Tibial artery (tissue), 4 donors: ENCODE data around the gene ATP6V1C2.
"Not testable (repeated sequence)": the region's sequence is repeated elsewhere in the genome, so short reads cannot be mapped to it uniquely, and the experiment has no call there.

ENCODE experiments used
- DNase-seq, 2 donors: peaks; one replicate each; pipeline ENCODE4 v3.0.0-alpha.2; 2019
- H3K27ac ChIP-seq, 2 donors: fragments of 200-600 bp; sonication (generic) in 1 of 2; 1 replicate in 1 of 2; 2 replicates in 1 of 2; pipeline ENCODE4 v1.5.1; 2018 to 2019; ENCODE audit warnings: mild to moderate bottlenecking in 1 of 2
- H3K27me3 ChIP-seq, 2 donors: fragments of 200-600 bp; sonication (generic) in 1 of 2; one replicate each; pipeline versions ENCODE4 v1.5.1 to v1.6.0; 2016 to 2019
- H3K36me3 ChIP-seq, 3 donors: fragments of 200-600 bp; sonication (generic) in 2 of 3; one replicate each; pipeline ENCODE4 v1.5.1; 2016 to 2019; ENCODE audit warnings: mild to moderate bottlenecking in 2 of 3
- H3K4me1 ChIP-seq, 4 donors: fragments of 200-600 bp; sonication (generic) in 2 of 4; 1 replicate in 3 of 4; 2 replicates in 1 of 4; pipeline ENCODE4 v1.5.1; 2016 to 2019
- H3K4me3 ChIP-seq, 2 donors: fragments of 200-600 bp; sonication (generic) in 1 of 2; 1 replicate in 1 of 2; 2 replicates in 1 of 2; pipeline ENCODE4 v1.5.1; 2018 to 2019; ENCODE audit warnings: mild to moderate bottlenecking in 2 of 2
- H3K9me3 ChIP-seq, 3 donors: fragments of 200-600 bp; sonication (generic) in 1 of 3; one replicate each; pipeline ENCODE4 v1.5.1; 2016 to 2019
- intact Hi-C: fragments of 100-400 bp; cut with DNase I; formaldehyde crosslinking; loops from one replicate; pipeline ENCODE4 v1.15.0; 2023; ENCODE audit warnings: low total_unique reads
- TF ChIP-seq, protein P1 (sequence below), 2 experiments: fragments of 200-600 bp in 1 of 2; fragments of 450-650 bp in 1 of 2; IDR thresholded peaks; one replicate each; pipeline ENCODE4 v1.5.1; 2017 to 2019; ENCODE audit warnings: antibody characterized with exemption in 2 of 2, mild to moderate bottlenecking in 1 of 2, moderate library complexity in 1 of 2

Gene ATP6V1C2

DNA sequence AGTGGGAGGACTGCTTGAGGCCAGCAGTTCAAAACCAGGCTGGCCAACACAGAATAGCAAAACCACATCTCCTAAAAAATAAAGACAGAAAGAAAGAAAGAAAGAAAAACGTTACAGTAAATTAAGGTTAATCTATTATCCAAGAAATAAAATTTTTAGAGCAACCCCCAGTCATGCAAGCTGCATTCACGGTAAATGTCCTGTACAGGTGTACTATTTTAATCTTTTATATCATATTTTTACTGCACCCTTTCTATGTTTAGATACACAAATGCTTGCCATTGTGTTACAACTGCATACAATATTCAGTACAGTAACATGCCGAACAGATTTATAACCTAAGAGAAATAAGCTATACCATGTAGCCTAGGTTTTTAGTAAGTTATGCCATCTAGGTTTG, 85.1 kb downstream of the ATP6V1C2 start:
- H3K9me3 ChIP-seq: no peaks in the 10 kb centered on the region
- no peaks in the 10 kb centered on the region for H3K27me3 ChIP-seq
- TF ChIP-seq, protein P1, sequence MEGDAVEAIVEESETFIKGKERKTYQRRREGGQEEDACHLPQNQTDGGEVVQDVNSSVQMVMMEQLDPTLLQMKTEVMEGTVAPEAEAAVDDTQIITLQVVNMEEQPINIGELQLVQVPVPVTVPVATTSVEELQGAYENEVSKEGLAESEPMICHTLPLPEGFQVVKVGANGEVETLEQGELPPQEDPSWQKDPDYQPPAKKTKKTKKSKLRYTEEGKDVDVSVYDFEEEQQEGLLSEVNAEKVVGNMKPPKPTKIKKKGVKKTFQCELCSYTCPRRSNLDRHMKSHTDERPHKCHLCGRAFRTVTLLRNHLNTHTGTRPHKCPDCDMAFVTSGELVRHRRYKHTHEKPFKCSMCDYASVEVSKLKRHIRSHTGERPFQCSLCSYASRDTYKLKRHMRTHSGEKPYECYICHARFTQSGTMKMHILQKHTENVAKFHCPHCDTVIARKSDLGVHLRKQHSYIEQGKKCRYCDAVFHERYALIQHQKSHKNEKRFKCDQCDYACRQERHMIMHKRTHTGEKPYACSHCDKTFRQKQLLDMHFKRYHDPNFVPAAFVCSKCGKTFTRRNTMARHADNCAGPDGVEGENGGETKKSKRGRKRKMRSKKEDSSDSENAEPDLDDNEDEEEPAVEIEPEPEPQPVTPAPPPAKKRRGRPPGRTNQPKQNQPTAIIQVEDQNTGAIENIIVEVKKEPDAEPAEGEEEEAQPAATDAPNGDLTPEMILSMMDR (IDR thresholded peaks at IDR 0.05): no peak
- H3K4me1 ChIP-seq: peaks cover 0 to 42% (median 16%) of the 10 kb centered on the region in 4 donors
- peaks cover 3 to 9% (median 4%) of the 10 kb centered on the region in 3 donors for H3K36me3 ChIP-seq
- intact Hi-C loops: no loop called here
- DNase-seq: no peak
- no peak overlapping the region for H3K4me3 ChIP-seq
- no peak overlapping the region for H3K27ac ChIP-seq

DNA sequence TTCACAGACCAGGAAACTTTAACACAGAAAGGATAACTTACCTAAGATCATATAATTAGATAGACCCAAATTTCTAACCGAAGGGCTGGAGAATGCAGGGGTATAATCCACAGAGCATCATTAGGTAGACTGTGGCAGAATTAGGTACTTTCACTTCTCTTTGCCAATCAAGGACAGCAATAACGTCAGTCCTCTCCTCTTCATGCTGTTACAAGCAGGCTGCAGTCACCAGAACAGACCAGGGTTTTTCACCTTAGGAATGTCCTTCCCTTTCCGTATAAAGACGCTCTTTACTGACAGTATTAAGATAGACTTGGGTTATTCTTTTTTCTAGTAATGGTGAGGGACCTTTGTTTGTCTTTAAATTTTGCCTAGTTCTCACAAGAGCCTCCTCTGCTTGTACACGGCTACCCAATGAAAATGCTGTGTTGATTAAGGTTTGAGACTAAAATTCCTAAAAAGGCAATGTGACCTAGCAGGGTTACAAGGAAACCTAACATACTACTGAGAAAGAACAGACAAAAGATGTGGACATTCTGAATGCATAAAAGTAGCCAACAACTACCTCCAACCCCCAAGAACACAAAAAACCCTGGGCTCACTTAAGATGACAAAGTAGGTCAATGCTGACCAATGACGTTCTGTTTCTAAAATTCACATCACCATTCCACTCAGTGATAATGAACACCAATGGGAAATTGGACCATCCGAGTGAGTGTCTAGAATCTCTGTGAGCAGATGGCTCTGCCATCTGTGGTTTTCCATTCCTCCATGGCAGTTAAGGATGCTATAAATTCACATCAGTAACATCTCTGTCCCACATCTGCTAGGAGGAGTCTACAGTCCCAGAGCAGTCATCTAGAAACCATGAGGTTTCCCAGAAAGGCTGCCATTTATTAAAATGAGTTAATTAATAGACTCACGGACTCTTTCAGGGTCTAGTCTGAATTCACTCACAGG, 89.1 kb downstream of the ATP6V1C2 start:
- H3K36me3 ChIP-seq: no peaks in the 10 kb centered on the region
- H3K4me3 ChIP-seq: peak overlapping the region; percentile 84 to 97
- intact Hi-C loops: loop anchor here (10.0 kb wide), 1 partner anchor 126 kb away; the partner anchor contains the start of gene NOL10
- TF ChIP-seq, protein P1 (IDR thresholded peaks at IDR 0.05): no peak
- no peaks in the 10 kb centered on the region for H3K9me3 ChIP-seq
- H3K4me1 ChIP-seq: peaks cover 0 to 49% (median 18%) of the 10 kb centered on the region in 4 donors
- no peak for DNase-seq
- no peaks in the 10 kb centered on the region for H3K27me3 ChIP-seq
- H3K27ac ChIP-seq: peak overlapping the region; percentile 87 to 93

DNA sequence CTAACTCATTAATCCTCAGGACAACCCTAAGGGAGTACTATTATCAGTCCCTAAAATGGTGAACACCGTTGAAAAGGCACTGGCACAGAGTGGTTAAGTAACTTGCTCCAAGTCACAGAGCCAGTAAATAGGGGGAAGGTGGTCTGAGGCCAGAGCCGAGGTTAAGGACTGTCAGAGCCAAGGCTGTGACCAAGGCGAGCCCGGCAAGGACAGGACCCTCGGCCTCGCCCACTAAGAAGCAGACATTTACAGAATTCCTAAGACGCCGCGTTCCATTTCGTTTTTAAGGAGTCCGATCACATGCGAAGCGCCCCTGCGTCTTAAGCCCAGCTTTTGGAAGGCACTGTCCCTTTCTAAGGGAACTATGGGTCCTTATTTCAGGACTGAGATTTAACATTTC, 90.1 kb downstream of the ATP6V1C2 start:
- Histone ChIP-seq H3K4me1 (peaks cover 0 to 49% (median 18%) of the 10 kb centered on the region in 4 donors), H3K4me3 (peak overlapping the region; percentile 84 to 97), H3K9me3 (no peaks in the 10 kb centered on the region), H3K27ac (peak overlapping the region; percentile 87 to 93), H3K27me3 (no peaks in the 10 kb centered on the region), H3K36me3 (no peaks in the 10 kb centered on the region)
- intact Hi-C loops: loop anchor here (10.0 kb wide), 1 partner anchor 127 kb away; the partner anchor contains the start of gene NOL10
- no peak for DNase-seq
- TF ChIP-seq, protein P1 (IDR thresholded peaks at IDR 0.05): no peak

DNA sequence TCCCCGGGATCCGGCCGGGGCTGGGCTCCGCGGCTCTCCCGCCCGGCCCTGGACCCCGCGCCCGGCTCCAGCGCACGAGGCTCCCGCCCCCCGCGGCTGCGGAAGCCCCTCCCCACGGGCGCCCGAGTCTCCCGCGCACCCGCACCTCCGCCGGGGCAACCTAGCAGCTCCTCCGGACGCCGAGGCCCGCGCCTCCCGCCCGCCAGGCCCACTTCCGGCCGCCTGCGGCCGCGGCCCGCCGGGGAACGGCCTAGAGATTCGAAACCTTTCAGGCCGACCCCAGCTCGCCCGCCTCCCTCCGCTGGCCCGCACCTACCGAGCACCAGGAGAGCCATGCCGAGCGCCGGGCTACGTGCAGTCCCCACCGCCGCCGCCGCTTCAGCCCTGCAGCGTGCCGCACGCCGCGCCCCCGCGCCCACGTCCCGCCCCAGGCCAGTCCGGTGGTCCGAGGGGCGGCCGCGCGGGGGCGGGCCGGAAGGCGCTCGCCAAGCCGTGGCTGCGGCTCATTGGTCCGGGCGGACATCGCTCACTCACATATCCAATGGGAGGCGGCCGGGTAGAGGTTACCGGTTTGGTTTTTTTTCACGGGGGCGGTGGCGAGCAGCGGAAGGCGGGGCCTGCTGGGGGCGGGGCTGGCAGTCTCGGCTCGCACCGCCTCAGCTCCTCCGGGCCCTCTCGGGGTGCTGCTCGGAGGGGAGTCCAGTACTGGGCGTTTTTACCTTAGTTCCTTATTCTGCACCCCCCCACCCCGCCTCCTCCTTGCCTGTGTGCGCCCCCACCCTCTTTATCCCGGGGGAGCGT, 91.1 kb downstream of the ATP6V1C2 start, which contains the start of gene PDIA6:
PDIA6 (minus strand) TSS at position 424 of the 801 bp plus-strand sequence; CDS start at position 335, 89 bp downstream.
- Histone ChIP-seq H3K9me3 (no peaks in the 10 kb centered on the region), H3K27ac (peak within 1 kb of the TSS; percentile 87 to 93), H3K36me3 (no peaks in the 10 kb centered on the region), H3K4me3 (peak within 1 kb of the TSS; percentile 84 to 97), H3K4me1 (peaks cover 0 to 42% (median 18%) of the 10 kb centered on the region in 4 donors), H3K27me3 (no peaks in the 10 kb centered on the region)
- DNase-seq: peak; percentile 97 to 99
- TF ChIP-seq, protein P1 (IDR thresholded peaks at IDR 0.05): peak; percentile 17 to 57
- intact Hi-C loops: loop anchor here (10.0 kb wide), 1 partner anchor 128 kb away; the partner anchor contains the start of gene NOL10

DNA sequence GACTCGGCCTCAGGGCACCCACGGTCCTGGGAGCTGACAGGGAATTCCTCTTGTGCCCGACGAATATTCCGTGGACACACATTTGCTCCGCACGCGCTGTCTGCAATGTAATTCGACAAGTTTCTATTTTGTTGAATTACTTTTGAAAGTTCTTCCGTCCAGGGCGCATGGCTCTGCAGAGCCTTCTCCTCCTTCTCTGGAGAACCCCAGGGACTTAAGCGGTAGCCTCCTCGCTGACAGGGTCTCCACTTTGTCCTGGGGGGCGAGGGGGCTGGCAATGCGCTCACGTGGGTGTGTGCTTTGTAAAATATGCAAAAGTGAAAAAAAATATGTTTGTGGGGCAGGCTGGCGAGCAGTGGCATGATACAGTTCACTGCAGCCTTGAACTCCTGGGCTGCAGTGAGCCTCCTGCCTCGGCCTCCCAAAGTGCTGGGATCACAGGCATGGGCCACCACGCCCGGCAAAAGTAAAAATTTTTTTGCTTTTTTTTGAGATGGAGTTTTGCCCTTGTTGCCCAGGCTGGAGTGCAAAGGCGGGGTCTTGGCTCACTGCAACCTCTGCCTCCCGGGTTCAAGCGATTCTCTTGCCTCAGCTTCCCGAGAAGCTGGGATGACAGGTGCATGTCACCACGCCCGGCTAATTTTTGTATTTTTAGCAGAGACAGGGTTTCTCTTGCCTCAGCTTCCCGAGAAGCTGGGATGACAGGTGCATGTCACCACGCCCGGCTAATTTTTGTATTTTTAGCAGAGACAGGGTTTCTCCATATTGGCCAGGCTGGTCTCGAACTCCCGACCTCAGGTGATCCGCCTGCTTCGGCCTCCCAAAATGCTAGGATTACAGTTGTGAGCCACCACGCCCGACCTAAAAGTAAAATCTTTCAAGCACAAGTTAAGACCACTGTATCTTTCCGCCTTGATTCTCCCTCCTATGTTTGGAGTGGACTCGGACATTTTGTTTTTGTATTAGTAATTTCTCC, 92.0 kb downstream of the ATP6V1C2 start:
- H3K36me3 ChIP-seq, H3K27me3 ChIP-seq, H3K9me3 ChIP-seq, DNase-seq: not testable (repeated sequence)
- intact Hi-C loops: loop anchor here (10.0 kb wide), 1 partner anchor 129 kb away; the partner anchor contains the start of gene NOL10
- Histone ChIP-seq H3K4me1 (peaks cover 0 to 33% (median 18%) of the 10 kb centered on the region in 4 donors), H3K4me3 (peak overlapping the region; percentile 84 to 97), H3K27ac (peak overlapping the region; percentile 87 to 93)
